ENCODE data around the gene DBN1.

Gene DBN1

DNA sequence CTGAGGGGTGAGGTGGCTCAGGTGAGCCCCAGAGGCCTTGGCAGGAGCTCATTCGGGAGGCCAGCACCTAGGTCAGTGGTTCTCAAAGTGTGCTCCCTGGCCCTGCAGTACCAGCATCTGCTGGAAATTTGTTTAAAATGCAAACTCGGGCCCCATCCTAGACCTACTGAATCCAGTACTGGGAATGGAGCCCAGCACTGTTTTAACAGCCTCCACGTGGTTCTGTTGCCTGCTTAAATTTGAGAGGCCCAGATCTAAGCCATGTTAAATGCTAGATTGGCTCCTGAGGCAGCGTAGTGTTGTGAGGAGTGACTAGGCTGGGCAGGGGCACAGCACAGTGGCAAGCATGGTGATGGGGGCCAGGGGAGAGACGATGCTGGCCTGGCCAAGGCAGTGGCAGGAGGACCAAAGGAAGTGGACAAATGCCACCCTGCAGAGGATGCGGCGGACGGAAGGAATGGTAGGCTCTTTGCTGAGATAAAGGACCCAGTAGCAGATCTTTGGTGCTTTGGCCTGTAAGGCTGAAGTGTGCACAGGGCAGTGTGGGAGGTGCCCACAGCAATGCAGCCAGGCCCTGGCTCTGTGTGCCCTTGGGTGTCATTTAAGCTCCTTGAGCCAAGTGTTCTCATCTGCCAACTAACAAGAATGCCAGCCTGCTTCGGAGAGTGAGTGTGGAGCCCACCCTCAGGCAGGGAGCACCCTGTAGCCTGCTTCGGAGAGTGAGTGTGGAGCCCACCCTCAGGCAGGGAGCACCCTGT is 22.6 kb downstream of the DBN1 start:
- Histone ChIP-seq H3K4me1 (ENCODE audit: control insufficient read depth in 1 of 2, insufficient read depth in 2 of 2, low read length in 2 of 2) (peaks cover 4 to 36% of the 10 kb centered on the region in 2 donors), H3K27ac (ENCODE audit: low read length) (no peak overlapping the region), H3K36me3 (ENCODE audit: control insufficient read depth in 1 of 2, insufficient read depth in 2 of 2, low read length in 2 of 2) (no peaks in the 10 kb centered on the region), H3K27me3 (ENCODE audit: low read depth, low read length) (peaks cover 10% of the 10 kb centered on the region), H3K9me3 (ENCODE audit: control insufficient read depth in 1 of 2, low read length in 2 of 2) (no peaks in the 10 kb centered on the region), H3K4me3 (ENCODE audit: low read depth in 1 of 2, low read length in 2 of 2) (no peak overlapping the region)

DNA sequence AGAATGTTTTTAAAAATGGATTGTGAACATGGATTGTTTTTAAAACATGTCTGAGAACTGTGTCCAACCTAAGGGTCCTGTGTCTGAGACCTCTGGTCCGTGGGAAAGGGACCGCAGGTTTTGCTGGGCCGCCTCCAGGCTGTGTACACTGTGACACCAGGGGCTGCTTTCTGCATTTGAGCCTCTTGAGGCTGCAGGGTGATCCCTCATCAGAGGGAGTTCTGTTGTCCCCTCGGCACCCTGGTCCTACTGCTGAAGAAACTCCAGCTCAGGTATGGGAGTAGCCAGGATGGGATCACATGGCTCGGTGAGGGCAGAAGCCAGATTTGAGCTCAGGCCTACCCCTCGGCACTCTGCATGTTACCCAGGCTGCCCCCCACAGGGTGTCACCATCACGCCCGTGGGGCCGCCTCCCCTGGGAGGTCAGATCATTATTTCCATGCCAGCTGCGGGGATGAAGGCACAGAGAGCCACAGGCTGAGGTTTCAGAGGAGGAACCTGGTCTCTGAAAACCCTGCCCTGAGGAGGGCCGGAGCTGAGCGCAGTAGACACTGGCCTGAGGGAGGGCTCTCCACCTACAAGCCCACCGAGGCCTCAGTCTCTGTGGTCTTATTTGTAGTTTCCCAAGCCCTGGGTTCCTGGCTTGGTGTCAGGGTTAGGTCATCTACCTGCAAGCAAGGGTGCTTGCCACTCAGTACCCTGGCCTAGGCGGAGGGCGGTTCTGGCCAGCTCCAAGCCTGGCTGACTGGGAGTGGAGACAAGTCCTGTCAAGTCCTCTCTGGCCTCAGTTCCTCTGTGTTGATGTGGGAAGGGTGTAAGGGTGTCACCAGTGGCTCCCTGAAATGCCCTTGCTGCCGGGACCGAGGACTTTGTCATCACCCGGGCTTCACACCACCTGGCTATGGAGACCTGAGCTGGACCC is 24.0 kb downstream of the DBN1 start:
- Histone ChIP-seq H3K4me3 (ENCODE audit: low read depth in 1 of 2, low read length in 2 of 2) (no peak overlapping the region), H3K9me3 (ENCODE audit: control insufficient read depth in 1 of 2, low read length in 2 of 2) (no peaks in the 10 kb centered on the region), H3K4me1 (ENCODE audit: control insufficient read depth in 1 of 2, insufficient read depth in 2 of 2, low read length in 2 of 2) (peaks cover 4 to 31% of the 10 kb centered on the region in 2 donors), H3K27me3 (ENCODE audit: low read depth, low read length) (peaks cover 10% of the 10 kb centered on the region), H3K36me3 (ENCODE audit: control insufficient read depth in 1 of 2, insufficient read depth in 2 of 2, low read length in 2 of 2) (no peaks in the 10 kb centered on the region), H3K27ac (ENCODE audit: low read length) (no peak overlapping the region)

DNA sequence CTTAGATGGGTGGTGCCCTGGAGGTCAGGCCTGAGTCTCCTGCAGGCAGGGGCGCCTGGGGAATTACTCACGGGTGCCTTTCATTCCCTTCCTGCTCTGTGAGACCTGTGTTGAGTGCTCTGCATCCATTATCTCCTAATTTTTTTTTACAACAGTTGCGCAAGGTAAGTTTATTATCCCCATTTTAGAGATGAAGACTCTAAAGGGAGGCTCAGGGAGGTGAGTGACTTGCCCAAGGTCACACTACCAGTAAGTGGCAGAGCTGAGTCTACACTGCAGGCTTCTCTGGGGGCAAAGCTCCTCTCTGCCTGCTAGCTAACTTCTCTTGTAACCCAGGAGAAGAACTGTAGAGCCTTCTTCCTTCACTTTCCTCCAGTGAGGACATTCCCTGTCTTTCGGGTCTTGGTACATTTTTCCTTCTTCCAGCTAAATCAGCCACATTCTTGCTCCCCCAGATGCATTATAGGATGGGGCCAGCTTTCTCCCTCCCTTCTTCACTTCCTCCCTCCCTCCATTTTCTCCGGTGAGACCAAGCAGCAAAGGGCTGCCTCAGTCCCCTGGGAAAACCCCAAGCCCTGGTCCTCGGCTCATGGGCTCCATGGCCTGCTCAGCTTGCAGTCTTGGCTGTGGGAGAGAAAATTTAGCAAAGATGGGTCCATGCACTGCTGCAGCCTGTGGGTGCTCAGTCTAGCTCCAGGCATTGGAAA is 25.0 kb downstream of the DBN1 start:
- H3K4me1 ChIP-seq (ENCODE audit: control insufficient read depth in 1 of 2, insufficient read depth in 2 of 2, low read length in 2 of 2) = peaks cover 4 to 24% of the 10 kb centered on the region in 2 donors
- no peaks in the 10 kb centered on the region for H3K36me3 ChIP-seq (ENCODE audit: control insufficient read depth in 1 of 2, insufficient read depth in 2 of 2, low read length in 2 of 2)
- no peak overlapping the region for H3K4me3 ChIP-seq (ENCODE audit: low read depth in 1 of 2, low read length in 2 of 2)
- H3K27ac ChIP-seq (ENCODE audit: low read length) = no peak overlapping the region
- peaks cover 10% of the 10 kb centered on the region for H3K27me3 ChIP-seq (ENCODE audit: low read depth, low read length)
- H3K9me3 ChIP-seq (ENCODE audit: control insufficient read depth in 1 of 2, low read length in 2 of 2) = no peaks in the 10 kb centered on the region

DNA sequence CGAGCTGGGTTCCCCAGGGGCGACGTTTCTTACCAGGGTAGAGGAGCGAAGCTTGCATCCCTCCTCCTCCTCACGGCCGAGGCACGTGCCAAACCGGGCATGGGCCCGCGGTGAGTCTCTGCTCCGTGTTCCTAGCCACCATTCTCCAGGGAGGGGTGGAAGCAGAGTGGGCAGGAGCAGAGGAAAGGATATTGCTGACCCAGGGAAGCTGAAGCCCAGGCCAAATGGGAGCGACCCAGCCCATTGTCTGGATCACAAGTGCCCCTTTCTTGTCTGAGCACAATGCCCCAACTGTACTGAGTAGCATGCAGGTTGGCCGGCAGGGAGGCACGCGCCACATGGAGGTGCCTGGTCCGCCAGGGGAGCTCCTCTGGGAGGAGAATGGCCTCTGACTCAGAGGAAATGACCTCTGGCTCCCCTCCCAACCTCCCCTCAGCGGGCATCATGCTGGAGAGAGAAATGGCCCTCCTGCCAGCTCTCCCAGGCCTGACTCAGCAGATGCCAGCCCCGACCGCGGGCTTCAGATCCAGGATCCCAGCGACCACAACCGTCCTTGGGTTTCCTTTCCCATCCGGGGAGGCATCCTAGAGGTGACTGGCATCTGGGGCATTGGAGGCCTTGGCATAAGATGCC is 25.7 kb downstream of the DBN1 start:
- no peak overlapping the region for H3K4me3 ChIP-seq (ENCODE audit: low read depth in 1 of 2, low read length in 2 of 2)
- H3K27ac ChIP-seq (ENCODE audit: low read length) = no peak overlapping the region
- H3K9me3 ChIP-seq (ENCODE audit: control insufficient read depth in 1 of 2, low read length in 2 of 2) = no peaks in the 10 kb centered on the region
- H3K4me1 ChIP-seq (ENCODE audit: control insufficient read depth in 1 of 2, insufficient read depth in 2 of 2, low read length in 2 of 2) = peaks cover 4 to 24% of the 10 kb centered on the region in 2 donors
- H3K36me3 ChIP-seq (ENCODE audit: control insufficient read depth in 1 of 2, insufficient read depth in 2 of 2, low read length in 2 of 2) = peaks cover 0 to under 1% of the 10 kb centered on the region in 2 donors
- peaks cover 10% of the 10 kb centered on the region for H3K27me3 ChIP-seq (ENCODE audit: low read depth, low read length)

DNA sequence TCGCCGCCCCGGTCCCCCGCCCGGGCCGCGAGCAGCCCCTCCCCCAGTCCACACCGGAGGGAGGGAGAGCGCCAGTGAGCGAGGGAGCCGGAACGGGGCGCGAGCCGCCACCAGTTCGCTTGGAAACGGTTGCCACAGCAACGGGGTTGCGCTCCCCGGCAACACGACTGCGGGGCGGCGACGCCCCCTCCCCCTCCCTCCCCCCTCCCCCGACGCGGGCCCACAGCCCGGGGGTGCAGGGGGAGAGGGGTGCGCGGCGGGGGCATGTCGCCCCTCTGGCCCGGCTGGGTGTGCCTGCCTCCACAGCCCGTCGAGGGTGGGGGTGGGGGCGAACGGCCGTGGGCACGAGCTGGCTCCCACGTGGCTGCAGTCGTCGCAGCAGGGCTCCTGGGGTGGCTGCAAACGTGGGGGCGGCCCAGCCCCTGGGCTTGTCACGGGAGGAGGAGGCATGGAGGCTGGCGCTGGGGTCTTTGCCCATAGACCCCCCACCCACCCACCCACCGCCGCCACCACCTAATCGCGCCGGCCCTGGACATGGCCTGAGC is 26.3 kb downstream of the DBN1 start:
- Histone ChIP-seq H3K36me3 (ENCODE audit: control insufficient read depth in 1 of 2, insufficient read depth in 2 of 2, low read length in 2 of 2) (peaks cover 0 to 7% of the 10 kb centered on the region in 2 donors), H3K27ac (ENCODE audit: low read length) (no peak overlapping the region), H3K4me1 (ENCODE audit: control insufficient read depth in 1 of 2, insufficient read depth in 2 of 2, low read length in 2 of 2) (peaks cover 4 to 24% of the 10 kb centered on the region in 2 donors), H3K4me3 (ENCODE audit: low read depth in 1 of 2, low read length in 2 of 2) (peak overlapping the region in 1 of 2 donors; percentile 70), H3K9me3 (ENCODE audit: control insufficient read depth in 1 of 2, low read length in 2 of 2) (no peaks in the 10 kb centered on the region), H3K27me3 (ENCODE audit: low read depth, low read length) (peaks cover 10% of the 10 kb centered on the region)

DNA sequence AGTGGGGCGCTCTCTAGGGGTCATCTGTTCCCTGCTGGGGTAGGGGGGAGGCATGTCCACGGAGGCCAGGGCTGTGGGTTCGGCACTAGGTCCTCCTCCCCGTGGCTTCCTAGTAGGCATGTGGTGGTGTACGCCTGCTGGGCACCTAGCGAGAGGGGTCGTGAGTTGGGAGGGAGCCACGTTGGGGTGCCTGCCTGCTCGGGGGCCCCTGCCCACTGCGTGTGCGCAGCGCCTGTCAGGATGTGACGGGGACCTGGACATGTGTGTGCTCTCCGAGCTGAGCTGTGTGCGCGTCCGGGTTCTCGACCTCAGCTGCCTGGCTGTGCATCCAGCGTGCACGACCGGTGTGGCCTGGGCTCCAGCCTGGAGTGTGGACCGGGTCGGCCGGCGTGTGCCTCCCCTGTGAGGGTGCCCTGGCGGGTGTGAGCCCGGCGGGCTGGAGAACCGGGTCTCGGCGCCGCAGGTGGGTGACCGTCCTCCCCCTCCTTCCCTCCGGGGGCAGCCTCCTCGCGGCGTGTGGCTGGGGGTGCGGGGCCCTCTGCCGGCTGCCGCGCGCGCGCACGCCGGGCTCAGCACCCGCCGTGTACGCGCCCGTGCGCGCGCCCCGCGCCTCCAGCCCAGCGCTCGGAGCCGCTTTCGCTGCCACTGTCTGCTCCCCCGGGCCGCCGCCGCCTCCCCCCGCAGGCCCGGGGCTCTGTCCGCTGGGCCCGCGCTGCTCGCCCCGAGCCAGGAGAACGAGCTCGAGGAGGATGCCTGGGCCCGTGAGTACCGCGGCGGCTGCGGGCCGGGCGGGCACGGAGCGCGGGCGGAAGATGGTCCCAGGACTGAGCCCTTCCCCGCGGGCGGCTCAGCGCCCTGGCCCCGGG is 27.0 kb downstream of the DBN1 start, which contains the start of gene PRR7:
PRR7 (plus strand) TSS at position 615 of the 866 bp plus-strand sequence. CDS start 8,254 bp downstream, outside the sequence.
- H3K27ac ChIP-seq (ENCODE audit: low read length) = no peak within 1 kb of the TSS
- H3K4me3 ChIP-seq (ENCODE audit: low read depth in 1 of 2, low read length in 2 of 2) = peak within 1 kb of the TSS; percentile 23 to 70
- H3K27me3 ChIP-seq (ENCODE audit: low read depth, low read length) = peaks cover 10% of the 10 kb centered on the region
- H3K36me3 ChIP-seq (ENCODE audit: control insufficient read depth in 1 of 2, insufficient read depth in 2 of 2, low read length in 2 of 2) = peaks cover 0 to 14% of the 10 kb centered on the region in 2 donors
- H3K9me3 ChIP-seq (ENCODE audit: control insufficient read depth in 1 of 2, low read length in 2 of 2) = no peaks in the 10 kb centered on the region
- H3K4me1 ChIP-seq (ENCODE audit: control insufficient read depth in 1 of 2, insufficient read depth in 2 of 2, low read length in 2 of 2) = peaks cover 4 to 24% of the 10 kb centered on the region in 2 donors

DNA sequence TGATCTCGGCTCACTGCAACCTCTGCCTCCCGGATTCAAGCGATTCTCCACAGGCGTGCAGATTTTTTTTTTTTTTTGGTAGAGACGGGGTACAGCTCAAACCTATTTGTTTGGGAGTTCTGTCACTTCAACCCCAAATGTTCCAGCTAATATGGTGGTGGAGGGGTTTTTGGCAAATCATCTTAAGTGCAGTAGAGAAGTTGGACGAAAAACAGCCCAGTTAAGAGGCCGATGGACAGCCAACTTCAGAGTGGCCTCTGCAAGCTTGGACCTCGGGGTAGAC is 27.6 kb downstream of the DBN1 start:
- Histone ChIP-seq H3K9me3 (ENCODE audit: control insufficient read depth in 1 of 2, low read length in 2 of 2) (no peaks in the 10 kb centered on the region), H3K27me3 (ENCODE audit: low read depth, low read length) (peaks cover 10% of the 10 kb centered on the region), H3K4me3 (ENCODE audit: low read depth in 1 of 2, low read length in 2 of 2) (peak overlapping the region; percentile 23 to 70), H3K4me1 (ENCODE audit: control insufficient read depth in 1 of 2, insufficient read depth in 2 of 2, low read length in 2 of 2) (peaks cover 4 to 24% of the 10 kb centered on the region in 2 donors), H3K27ac (ENCODE audit: low read length) (no peak overlapping the region), H3K36me3 (ENCODE audit: control insufficient read depth in 1 of 2, insufficient read depth in 2 of 2, low read length in 2 of 2) (peaks cover 0 to 20% of the 10 kb centered on the region in 2 donors)

DNA sequence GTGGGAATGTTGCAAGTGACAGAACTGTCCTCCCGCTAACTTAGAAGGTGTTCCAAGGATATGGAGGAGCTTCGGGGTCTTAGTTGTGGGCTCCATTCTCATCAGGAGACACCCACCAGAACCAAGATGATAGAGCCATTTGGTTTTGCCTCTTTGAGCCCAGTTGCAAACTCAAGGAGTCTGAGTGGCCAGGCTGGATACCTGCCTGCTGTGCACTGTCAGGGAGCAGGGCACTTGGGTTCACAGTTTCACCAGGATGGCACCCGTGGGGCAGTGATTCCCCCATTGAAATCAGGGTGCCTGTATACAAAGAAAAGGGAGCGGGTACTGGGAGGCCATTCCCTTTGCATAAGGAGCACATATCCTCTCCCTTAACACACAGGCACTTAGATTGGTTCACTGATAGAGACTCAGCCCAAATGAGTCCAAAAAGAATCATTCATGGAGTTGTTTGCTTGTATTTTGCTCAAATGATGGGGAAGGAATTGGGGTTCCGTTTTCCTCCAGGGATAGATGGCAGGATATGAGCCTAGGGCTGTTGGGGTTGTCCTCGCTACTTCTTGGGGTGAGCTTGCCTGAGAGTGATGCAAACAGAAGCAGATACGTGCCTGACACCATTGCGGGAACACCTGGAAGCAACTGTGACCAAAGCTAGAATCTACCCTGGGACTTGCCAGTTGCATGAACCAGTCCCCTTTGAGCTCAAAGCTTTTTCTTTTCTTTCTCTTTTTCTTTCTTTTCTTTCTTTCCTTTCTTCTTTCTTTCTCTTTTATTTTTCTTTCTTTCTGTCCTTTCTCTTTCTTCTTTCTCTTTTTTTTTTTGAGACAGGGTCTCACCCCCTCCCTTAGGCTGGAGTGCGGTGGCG is 28.1 kb downstream of the DBN1 start:
- Histone ChIP-seq H3K36me3 (ENCODE audit: control insufficient read depth in 1 of 2, insufficient read depth in 2 of 2, low read length in 2 of 2) (peaks cover 0 to 24% of the 10 kb centered on the region in 2 donors), H3K9me3 (ENCODE audit: control insufficient read depth in 1 of 2, low read length in 2 of 2) (no peaks in the 10 kb centered on the region), H3K27ac (ENCODE audit: low read length) (no peak overlapping the region), H3K4me1 (ENCODE audit: control insufficient read depth in 1 of 2, insufficient read depth in 2 of 2, low read length in 2 of 2) (peaks cover 4 to 24% of the 10 kb centered on the region in 2 donors), H3K27me3 (ENCODE audit: low read depth, low read length) (peaks cover 10% of the 10 kb centered on the region), H3K4me3 (ENCODE audit: low read depth in 1 of 2, low read length in 2 of 2) (no peak overlapping the region)

DNA sequence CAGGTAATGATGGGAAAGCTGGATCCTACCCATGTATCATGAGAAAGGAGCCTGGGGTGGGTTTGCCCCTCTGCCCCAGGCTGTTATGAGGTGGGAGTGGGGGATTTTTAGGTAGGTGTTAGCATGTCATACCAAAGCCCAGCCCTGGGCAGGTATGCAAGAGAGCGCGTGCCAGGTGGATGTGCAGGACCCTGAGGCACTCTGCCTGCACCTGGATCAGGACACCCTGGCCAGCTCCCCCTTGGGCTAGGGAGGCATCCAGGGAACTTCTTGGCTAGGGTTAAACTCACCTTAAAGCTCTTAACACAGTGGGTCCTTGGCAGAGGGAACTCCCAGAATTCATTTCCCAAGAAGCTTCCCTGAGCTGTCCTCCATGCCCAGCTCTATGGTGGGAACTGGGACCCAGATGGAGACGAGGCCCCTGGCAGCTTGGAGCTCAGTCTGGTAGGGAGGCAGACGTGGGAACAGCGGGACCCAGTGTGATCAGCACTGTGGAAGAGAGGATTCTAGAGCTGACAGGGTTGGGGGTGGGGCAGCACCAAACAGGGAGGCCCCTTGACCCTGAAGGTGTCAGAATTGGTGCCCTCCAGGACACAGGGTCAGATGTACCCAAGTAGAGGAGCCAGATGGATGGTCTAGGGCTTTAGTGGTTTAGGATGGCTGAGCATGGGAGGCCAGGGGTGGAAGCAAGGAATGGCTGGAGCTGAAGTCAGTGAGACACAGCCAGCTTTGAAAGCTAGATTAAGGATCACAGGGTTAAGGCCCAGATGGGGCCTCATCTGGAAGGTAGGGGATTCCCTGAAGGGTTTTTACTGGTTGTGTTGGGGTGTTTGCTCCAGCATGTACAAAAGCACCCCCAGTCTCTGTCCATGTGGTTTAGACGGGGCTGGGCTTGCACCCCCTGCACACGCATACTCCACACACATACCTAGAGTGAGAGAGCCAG is 29.1 kb downstream of the DBN1 start:
- Histone ChIP-seq H3K9me3 (ENCODE audit: control insufficient read depth in 1 of 2, low read length in 2 of 2) (no peaks in the 10 kb centered on the region), H3K27me3 (ENCODE audit: low read depth, low read length) (peaks cover 10% of the 10 kb centered on the region)

More for the DNA sequence above, 29.1 kb downstream of the DBN1 start:
- peaks cover 4 to 24% of the 10 kb centered on the region in 2 donors for H3K4me1 ChIP-seq (ENCODE audit: control insufficient read depth in 1 of 2, insufficient read depth in 2 of 2, low read length in 2 of 2)
- no peak overlapping the region for H3K4me3 ChIP-seq (ENCODE audit: low read depth in 1 of 2, low read length in 2 of 2)
- H3K36me3 ChIP-seq (ENCODE audit: control insufficient read depth in 1 of 2, insufficient read depth in 2 of 2, low read length in 2 of 2) = peaks cover 0 to 31% of the 10 kb centered on the region in 2 donors
- H3K27ac ChIP-seq (ENCODE audit: low read length) = no peak overlapping the region

All from muscle layer of duodenum (tissue), 2 donors.